ENCODE measurements around the gene CRTAC1.

DNA sequence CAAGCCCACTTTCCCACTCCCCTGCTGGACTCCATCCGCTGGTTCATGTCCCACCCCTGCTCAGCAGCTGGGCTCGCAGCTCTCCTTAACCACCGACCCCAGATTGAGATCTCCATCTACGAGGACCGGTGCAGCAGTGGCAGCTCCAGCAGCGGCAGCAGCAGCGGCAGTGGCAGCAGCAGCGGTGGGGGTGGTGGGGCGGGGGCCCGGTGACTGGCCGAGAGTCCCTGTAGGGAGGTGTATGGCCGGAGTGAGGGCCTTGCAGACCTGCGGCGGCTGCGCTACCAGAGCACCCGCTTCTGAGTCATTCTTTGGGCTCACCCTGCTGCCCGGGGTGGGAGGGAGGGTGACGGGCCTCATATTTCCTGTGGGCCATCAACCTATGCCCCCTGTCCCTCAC lies 164.9 kb downstream of the CRTAC1 start:
- no peak for TF ChIP-seq ELF1 (IDR thresholded peaks at IDR 0.05)
- no peak for TF ChIP-seq POLR2AphosphoS5 (IDR thresholded peaks at IDR 0.05; ENCODE audit: low read depth, low read length)
